WERI-Rb-1 (cell line): Measurements from ENCODE around the gene RABAC1.

Source experiments
- DNase-seq: peaks from one replicate; pipeline ENCODE4 v3.0.0-alpha.2; 2020
- H3K27ac ChIP-seq: fragments of 250-450 bp; sonication (Bioruptor Pico); 2 replicates; pipeline ENCODE4 v1.5.1; 2020; ENCODE audit warnings: mild to moderate bottlenecking, moderate library complexity
- H3K27me3 ChIP-seq: fragments of 250-450 bp; sonication (Bioruptor Pico); 2 replicates; pipeline ENCODE4 v1.5.1; 2021; ENCODE audit warnings: mild to moderate bottlenecking, low read depth, moderate library complexity; ENCODE audit not compliant: insufficient read depth, severe bottlenecking
- H3K36me3 ChIP-seq: fragments of 250-450 bp; sonication (Bioruptor Pico); 2 replicates; pipeline ENCODE4 v1.5.1; 2020; ENCODE audit warnings: mild to moderate bottlenecking, moderate library complexity
- H3K4me3 ChIP-seq: 2 replicates; pipeline ENCODE4 v1.5.1; 2011; ENCODE audit warnings: low read depth, mild to moderate bottlenecking, control low read depth, low read length
- H3K9me3 ChIP-seq: fragments of 250-450 bp; sonication (Bioruptor Pico); 2 replicates; pipeline ENCODE4 v1.5.1; 2021; ENCODE audit warnings: mild to moderate bottlenecking, moderate library complexity; ENCODE audit not compliant: severe bottlenecking
- CTCF ChIP-seq: IDR thresholded peaks from 2 replicates; pipeline ENCODE4 v1.5.1; 2011; ENCODE audit warnings: low read depth, mild to moderate bottlenecking, control low read depth, inconsistent platforms, low read length

Gene RABAC1

GRCh38 chr19:41957838-41958366 lies 1.2 kb downstream of the RABAC1 start:
- H3K27me3 ChIP-seq: no peaks in the 10 kb centered on the region
- peak overlapping the region; percentile 37 for H3K27ac ChIP-seq
- TF ChIP-seq CTCF: peak; percentile 74
- H3K9me3 ChIP-seq: no peaks in the 10 kb centered on the region
- peak overlapping the region; percentile 90 for H3K4me3 ChIP-seq
- H3K36me3 ChIP-seq: peaks cover 1% of the 10 kb centered on the region; the same call in 1 of the 2 replicates
- DNase-seq: peak; percentile 82

- no peak overlapping the region for H3K4me3 ChIP-seq
- no peak for TF ChIP-seq CTCF
- DNase-seq: no peak
- no peak overlapping the region for H3K27ac ChIP-seq
- H3K27me3 ChIP-seq: no peaks in the 10 kb centered on the region
- H3K36me3 ChIP-seq: no peaks in the 10 kb centered on the region
- no peaks in the 10 kb centered on the region for H3K9me3 ChIP-seq
These were observed 1.8 kb downstream of the RABAC1 start for GRCh38 chr19:41957161-41957837.

- no peaks in the 10 kb centered on the region for H3K36me3 ChIP-seq
- H3K27me3 ChIP-seq: no peaks in the 10 kb centered on the region
- no peaks in the 10 kb centered on the region for H3K9me3 ChIP-seq
- H3K4me3 ChIP-seq: no peak overlapping the region
- DNase-seq: no peak
- TF ChIP-seq CTCF: no peak
- no peak overlapping the region for H3K27ac ChIP-seq
These were observed 2.5 kb downstream of the RABAC1 start for GRCh38 chr19:41956621-41957020.

GRCh38 chr19:41955521-41955920 lies 3.6 kb downstream of the RABAC1 start:
- Histone ChIP-seq H3K27ac (no peak overlapping the region), H3K27me3 (no peaks in the 10 kb centered on the region), H3K9me3 (no peaks in the 10 kb centered on the region), H3K36me3 (no peaks in the 10 kb centered on the region), H3K4me3 (no peak overlapping the region)
- no peak for TF ChIP-seq CTCF
- DNase-seq: no peak

- H3K27ac ChIP-seq: no peak overlapping the region
- peak; percentile 89 for DNase-seq
- H3K9me3 ChIP-seq: no peaks in the 10 kb centered on the region
- no peaks in the 10 kb centered on the region for H3K36me3 ChIP-seq
- H3K4me3 ChIP-seq: no peak overlapping the region; the same call in 1 of the 2 replicates
- peak; percentile 94 for TF ChIP-seq CTCF
- H3K27me3 ChIP-seq: no peaks in the 10 kb centered on the region
These were observed 7.4 kb downstream of the RABAC1 start for GRCh38 chr19:41951686-41952172.
